ENCODE results near the gene SMARCD1. TPM values are rescaled to one million over a fixed set of nuclear protein-coding genes. Genes with fewer than 3 reads are reported as not detected.

The SMARCD1 gene
- total and polyA plus RNA-seq, 9 of the 15 experiments (the other 6 are each of a cell fraction or from before 2014, with no cell fraction given) = 0.86 to 91.7 (median 48.0) TPM

DNA sequence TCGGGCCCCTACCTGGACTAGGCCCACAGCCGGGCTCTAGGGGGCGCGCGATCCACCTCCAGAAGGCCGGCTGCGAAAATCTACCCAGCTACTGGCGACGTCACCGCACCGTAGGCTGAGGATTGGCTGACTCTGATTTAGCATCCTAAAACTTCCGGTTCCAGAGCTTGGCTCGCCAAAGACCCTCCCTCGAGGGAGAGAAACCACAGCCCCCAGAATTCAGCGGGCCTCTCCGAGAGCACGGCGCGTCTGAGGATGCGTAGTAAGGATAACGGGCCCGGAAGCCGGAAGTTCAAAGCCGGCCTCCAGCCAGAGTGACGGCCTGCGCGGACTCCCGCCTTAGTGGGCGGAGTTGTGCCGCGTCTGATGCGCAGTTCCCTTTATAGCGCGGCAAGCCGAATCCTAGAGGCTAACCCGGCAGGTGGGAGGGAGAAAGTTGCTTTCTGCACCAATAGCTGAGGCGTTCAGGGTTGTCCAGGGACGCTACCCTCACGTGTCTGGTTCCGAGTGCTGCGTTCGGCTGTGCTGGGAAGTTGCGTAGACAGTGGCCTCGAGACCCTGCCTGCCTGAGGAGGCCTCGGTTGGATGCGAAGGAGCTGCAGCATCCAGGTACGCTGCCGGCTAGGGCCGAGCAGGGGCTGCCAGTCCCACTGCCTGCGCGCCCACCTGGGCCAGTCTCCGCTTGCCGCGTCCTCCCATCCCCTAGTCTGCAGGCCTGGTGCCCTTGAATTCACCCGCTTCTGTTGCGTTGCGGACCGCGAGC, 26.7 kb downstream of the SMARCD1 start, which contains the start of gene COX14 (continued):
- TF ChIP-seq, protein P1, sequence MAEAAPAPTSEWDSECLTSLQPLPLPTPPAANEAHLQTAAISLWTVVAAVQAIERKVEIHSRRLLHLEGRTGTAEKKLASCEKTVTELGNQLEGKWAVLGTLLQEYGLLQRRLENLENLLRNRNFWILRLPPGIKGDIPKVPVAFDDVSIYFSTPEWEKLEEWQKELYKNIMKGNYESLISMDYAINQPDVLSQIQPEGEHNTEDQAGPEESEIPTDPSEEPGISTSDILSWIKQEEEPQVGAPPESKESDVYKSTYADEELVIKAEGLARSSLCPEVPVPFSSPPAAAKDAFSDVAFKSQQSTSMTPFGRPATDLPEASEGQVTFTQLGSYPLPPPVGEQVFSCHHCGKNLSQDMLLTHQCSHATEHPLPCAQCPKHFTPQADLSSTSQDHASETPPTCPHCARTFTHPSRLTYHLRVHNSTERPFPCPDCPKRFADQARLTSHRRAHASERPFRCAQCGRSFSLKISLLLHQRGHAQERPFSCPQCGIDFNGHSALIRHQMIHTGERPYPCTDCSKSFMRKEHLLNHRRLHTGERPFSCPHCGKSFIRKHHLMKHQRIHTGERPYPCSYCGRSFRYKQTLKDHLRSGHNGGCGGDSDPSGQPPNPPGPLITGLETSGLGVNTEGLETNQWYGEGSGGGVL (CRISPR knock-in tag; IDR thresholded peaks at IDR 0.05) = no peak
- TF ChIP-seq, protein P2, sequence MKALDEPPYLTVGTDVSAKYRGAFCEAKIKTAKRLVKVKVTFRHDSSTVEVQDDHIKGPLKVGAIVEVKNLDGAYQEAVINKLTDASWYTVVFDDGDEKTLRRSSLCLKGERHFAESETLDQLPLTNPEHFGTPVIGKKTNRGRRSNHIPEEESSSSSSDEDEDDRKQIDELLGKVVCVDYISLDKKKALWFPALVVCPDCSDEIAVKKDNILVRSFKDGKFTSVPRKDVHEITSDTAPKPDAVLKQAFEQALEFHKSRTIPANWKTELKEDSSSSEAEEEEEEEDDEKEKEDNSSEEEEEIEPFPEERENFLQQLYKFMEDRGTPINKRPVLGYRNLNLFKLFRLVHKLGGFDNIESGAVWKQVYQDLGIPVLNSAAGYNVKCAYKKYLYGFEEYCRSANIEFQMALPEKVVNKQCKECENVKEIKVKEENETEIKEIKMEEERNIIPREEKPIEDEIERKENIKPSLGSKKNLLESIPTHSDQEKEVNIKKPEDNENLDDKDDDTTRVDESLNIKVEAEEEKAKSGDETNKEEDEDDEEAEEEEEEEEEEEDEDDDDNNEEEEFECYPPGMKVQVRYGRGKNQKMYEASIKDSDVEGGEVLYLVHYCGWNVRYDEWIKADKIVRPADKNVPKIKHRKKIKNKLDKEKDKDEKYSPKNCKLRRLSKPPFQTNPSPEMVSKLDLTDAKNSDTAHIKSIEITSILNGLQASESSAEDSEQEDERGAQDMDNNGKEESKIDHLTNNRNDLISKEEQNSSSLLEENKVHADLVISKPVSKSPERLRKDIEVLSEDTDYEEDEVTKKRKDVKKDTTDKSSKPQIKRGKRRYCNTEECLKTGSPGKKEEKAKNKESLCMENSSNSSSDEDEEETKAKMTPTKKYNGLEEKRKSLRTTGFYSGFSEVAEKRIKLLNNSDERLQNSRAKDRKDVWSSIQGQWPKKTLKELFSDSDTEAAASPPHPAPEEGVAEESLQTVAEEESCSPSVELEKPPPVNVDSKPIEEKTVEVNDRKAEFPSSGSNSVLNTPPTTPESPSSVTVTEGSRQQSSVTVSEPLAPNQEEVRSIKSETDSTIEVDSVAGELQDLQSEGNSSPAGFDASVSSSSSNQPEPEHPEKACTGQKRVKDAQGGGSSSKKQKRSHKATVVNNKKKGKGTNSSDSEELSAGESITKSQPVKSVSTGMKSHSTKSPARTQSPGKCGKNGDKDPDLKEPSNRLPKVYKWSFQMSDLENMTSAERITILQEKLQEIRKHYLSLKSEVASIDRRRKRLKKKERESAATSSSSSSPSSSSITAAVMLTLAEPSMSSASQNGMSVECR (CRISPR knock-in tag; IDR thresholded peaks at IDR 0.05) = peak; percentile 98
- TF ChIP-seq ETV6 (IDR thresholded peaks at IDR 0.05; ENCODE audit: borderline replicate concordance in 1 of 2, low read depth in 2 of 2, low read length in 1 of 2) (no peak), ETV6 (CRISPR knock-in tag; IDR thresholded peaks at IDR 0.05; ENCODE audit: borderline replicate concordance) (no peak), MYNN (IDR thresholded peaks at IDR 0.05) (no peak), MYNN (CRISPR knock-in tag; IDR thresholded peaks at IDR 0.05) (no peak), PML (IDR thresholded peaks at IDR 0.05; ENCODE audit: low read length) (peak; percentile 62; the same call in 1 of the 2 replicates), ELF1 (tag; IDR thresholded peaks at IDR 0.05) (peak; percentile 97), ARID2 (IDR thresholded peaks at IDR 0.05) (no peak), KDM4B (IDR thresholded peaks at IDR 0.05; ENCODE audit: borderline replicate concordance in 2 of 2, low read depth in 1 of 2) (no peak), GTF2F1 (IDR thresholded peaks at IDR 0.05; ENCODE audit: low read depth, low read length) (peak; percentile 97; the same call in 1 of the 2 replicates)
- TF ChIP-seq, protein P3, sequence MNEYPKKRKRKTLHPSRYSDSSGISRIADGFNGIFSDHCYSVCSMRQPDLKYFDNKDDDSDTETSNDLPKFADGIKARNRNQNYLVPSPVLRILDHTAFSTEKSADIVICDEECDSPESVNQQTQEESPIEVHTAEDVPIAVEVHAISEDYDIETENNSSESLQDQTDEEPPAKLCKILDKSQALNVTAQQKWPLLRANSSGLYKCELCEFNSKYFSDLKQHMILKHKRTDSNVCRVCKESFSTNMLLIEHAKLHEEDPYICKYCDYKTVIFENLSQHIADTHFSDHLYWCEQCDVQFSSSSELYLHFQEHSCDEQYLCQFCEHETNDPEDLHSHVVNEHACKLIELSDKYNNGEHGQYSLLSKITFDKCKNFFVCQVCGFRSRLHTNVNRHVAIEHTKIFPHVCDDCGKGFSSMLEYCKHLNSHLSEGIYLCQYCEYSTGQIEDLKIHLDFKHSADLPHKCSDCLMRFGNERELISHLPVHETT (CRISPR knock-in tag; conservative IDR thresholded peaks at IDR 0.05 in 1 of 2, IDR thresholded peaks at IDR 0.05 in 1 of 2) = no peak
- TF ChIP-seq, protein P4, sequence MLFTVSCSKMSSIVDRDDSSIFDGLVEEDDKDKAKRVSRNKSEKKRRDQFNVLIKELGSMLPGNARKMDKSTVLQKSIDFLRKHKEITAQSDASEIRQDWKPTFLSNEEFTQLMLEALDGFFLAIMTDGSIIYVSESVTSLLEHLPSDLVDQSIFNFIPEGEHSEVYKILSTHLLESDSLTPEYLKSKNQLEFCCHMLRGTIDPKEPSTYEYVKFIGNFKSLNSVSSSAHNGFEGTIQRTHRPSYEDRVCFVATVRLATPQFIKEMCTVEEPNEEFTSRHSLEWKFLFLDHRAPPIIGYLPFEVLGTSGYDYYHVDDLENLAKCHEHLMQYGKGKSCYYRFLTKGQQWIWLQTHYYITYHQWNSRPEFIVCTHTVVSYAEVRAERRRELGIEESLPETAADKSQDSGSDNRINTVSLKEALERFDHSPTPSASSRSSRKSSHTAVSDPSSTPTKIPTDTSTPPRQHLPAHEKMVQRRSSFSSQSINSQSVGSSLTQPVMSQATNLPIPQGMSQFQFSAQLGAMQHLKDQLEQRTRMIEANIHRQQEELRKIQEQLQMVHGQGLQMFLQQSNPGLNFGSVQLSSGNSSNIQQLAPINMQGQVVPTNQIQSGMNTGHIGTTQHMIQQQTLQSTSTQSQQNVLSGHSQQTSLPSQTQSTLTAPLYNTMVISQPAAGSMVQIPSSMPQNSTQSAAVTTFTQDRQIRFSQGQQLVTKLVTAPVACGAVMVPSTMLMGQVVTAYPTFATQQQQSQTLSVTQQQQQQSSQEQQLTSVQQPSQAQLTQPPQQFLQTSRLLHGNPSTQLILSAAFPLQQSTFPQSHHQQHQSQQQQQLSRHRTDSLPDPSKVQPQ (CRISPR knock-in tag; IDR thresholded peaks at IDR 0.05; ENCODE audit: borderline replicate concordance) = 0 out of 2 replicates have a peak, but pooled peaks have one; percentile 24

Data from K562 (cell line).